ENCODE data around the gene SNTG2.
"Not testable (repeated sequence)": the region's sequence is repeated elsewhere in the genome, so short reads cannot be mapped to it uniquely, and the experiment has no call there.

SNTG2 gene

DNA sequence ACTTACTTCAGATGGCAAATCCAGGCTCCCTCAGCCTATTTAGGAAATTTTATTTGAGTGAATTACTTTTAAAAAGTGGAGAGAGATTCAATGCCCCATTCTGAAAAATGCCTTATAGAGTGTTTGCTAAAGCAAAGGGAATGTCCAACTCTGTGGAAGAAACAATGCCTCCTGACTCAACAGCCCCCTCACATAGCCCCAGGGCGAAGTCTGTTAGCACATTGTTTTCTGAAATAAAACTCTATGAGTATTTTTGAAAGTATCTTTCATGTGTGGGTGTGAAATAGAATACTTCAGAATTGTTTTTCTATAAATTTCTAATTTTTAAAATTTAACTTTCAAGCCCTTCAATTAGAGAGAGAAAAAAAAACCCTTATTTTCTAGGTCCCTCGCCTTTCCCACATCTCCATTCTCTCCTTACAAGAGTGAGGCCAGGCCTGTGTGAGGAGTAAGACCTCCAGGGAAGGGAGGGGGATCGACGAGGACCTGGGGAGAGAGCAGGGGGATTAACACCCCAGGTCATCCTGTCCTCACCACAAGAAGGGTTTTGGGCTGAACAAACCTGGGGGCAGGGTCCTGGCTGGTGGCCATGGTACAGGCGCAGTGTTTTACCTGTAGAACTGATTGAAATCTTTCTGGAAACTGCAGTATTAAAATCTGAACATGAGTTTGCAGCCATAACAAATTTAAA, 141.4 kb downstream of the SNTG2 start:
- DNase-seq (ENCODE audit: low read depth, low spot score) = no peak

DNA sequence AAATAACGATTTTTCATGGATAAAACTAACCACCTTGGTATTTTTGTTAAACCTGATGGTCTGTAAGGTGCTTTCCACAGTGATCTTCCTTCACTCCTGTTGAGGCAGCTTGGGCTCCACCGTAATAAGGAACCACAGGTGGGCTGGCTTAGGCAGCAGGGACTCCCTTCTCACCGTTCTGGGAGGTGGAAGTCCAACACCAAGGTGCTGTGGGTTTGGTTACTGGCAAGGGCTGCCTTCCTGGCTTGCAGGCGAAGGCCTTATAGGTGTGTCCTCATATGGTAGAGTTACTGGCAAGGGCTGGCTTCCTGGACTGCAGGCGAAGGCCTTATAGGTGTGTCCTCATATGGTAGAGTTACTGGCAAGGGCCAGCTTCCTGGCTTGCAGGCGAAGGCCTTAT, 143.0 kb downstream of the SNTG2 start:
- DNase-seq (ENCODE audit: low read depth, low spot score) = not testable (repeated sequence)

DNA sequence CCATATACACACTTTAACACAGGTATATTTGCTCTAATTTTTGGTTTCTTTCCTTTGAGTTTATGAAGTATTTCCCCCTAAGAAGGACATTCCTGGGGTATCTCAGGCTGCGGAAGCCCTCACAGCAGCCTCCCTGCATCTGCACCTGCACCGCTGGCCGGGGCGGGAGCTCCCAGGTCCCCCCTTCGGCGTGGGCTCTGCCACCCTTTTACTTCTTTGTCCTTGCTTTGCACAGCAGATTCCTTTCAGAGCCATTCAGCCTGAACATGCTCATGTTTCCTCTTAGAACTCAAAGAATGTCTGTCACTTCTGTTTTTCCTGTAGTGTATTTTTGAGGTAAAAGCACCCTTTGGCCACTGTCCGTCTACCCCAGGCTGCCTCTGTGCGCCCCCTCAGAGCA, 146.5 kb downstream of the SNTG2 start:
- no peak for DNase-seq (ENCODE audit: low read depth, low spot score)

DNA sequence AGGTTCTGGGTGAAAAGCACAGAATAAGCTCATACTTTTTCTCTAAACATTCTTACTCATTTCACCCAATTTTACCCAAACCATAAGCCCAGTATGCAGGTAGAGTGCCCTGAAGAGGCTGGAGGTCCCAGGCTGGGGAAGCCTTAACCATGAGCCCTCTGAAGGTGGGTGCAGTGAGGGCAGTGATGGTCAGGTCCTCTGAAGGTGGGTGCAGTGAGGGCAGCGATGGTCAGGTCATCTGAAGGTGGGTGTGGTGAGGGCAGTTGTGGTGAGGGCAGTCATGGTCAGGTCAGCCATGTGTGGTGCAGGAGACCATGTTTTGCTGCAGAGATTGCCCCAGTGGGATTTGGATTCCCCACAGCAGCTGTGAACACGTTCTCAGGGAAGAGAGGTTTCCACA, 148.8 kb downstream of the SNTG2 start:
- no peak for DNase-seq (ENCODE audit: low read depth, low spot score)

DNA sequence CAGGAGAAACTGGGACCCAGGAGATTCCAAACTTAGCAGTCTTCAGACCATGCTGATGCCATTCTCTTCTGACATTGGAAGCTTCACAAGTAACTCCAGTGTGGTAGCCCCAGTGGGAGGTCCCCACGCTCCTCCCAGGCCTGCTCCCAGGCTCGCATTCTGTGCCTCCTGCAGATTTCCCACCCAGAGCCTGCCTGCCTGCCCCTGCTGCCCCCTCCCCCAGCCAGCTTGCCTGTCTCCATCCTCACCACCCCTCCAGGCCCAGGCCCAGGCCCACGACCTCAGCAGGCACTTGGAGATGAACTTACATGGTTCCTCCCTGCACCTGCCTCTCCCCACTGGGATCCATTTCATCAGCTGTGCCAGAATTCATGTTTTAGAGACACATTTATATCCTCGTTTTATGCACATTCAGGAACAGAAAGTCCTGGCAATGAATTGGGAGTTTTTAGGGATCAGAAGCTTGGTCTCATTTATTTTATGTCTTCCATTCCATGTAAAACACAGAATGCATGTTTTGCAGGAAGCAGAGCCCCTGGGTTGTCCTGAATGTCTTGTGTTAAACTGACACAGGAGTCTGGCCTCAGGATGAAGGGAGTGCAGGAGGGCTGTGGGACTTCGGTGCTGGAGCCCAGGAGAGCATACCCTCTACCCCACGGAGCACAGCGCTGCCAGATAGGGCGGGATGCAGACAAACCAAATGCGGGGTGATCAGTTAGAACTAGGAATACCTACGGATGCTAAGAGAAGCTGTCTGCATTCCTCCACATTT, 150.5 kb downstream of the SNTG2 start:
- DNase-seq (ENCODE audit: low read depth, low spot score) = no peak

DNA sequence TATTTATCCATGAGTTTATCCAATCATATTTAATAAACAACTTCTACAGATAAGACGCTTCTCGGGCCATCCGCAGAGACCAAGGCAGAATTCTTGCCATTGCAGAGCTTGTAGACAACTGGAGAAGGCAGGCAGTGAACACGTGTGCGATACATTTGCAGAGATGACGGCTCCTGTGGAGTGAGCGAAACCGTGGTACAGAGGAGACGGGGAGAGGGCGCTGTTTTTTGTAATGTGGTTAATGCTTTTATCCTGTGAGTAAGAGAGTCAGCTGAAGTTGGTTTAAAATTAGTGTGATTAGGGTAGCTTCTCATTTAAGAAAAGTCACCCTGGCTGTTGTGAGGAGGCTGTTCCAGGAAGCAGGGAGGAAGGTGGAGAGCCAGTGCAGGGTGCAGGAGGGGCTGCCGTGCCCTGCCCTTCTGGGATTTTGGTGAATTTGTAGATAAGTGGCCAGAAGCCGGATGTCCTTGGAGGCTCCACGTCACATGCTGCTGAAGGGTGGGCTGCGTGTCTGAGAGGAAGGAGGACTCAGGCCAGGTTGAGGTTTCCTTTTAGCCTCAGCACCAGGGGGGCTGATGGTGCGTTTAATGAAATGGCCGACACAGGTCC, 151.4 kb downstream of the SNTG2 start:
- DNase-seq (ENCODE audit: low read depth, low spot score) = no peak

DNA sequence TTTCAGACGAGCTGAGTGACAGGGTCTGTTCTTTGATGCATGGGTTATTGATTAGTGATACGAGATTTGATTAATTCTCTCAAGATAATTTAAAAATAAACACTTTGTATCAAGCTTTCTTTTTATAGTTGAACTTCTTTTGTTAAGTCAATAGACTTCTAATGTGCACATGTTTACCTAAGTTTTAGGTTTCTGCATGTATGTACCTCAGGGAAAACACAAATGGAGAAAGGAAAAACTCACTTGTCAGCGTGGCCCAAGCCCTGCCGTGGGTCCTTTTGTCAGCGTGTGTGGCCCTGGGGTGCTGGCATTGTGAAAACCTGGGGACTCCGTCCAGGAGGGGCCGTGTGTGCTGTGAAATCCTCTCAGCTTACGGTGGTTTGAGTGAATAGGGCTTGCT, 153.7 kb downstream of the SNTG2 start:
- DNase-seq (ENCODE audit: low read depth, low spot score) = no peak

DNA sequence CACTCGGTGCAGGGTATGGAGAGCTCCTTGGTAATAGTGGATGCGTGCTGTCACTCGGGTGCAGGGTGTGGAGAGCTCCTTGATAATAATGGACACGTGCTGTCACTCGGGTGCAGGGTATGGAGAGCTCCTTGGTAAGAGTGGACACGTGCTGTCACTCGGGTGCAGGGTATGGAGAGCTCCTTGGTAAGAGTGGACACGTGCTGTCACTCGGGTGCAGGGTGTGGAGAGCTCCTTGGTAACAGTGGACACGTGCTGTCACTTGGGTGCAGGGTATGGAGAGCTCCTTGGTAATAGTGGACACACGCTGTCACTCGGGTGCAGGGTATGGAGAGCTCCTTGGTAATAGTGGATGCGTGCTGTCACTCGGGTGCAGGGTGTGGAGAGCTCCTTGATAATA, 155.7 kb downstream of the SNTG2 start:
- DNase-seq (ENCODE audit: low read depth, low spot score) = not testable (repeated sequence)

DNA sequence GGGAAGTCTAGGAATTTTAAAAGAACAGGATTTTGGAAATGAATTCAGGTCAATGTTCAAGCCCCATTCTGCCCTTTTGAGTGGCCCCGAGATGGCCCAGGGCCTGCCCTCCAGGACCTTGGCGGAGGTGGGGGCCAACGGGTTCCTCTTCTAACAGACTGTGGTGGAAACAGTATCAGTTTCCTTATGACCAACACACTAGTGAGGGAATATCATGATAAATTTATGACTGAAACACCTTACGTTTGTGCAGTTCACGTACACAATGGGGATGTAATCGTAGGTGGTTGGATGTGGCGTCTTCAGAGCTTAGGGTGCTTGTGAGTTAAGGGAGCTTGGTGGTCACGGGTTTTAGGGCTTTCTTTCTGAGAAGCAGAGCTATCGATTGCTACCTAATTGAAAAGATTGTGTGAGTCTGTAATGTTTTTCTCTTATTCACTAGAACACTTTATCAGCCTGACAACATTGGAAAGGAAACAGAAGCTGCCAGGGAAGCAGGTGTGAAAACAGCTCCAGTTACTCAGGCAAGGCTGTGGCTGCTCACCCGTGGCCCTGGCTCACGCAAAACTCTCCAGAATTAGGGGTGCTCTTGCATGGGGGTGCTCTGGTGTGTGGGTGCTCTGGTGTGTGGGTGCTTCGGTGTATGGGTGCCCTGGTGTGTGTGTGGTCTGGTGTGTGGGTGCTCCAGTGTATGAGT, 165.3 kb downstream of the SNTG2 start:
- no peak for DNase-seq (ENCODE audit: low read depth, low spot score)

DNA sequence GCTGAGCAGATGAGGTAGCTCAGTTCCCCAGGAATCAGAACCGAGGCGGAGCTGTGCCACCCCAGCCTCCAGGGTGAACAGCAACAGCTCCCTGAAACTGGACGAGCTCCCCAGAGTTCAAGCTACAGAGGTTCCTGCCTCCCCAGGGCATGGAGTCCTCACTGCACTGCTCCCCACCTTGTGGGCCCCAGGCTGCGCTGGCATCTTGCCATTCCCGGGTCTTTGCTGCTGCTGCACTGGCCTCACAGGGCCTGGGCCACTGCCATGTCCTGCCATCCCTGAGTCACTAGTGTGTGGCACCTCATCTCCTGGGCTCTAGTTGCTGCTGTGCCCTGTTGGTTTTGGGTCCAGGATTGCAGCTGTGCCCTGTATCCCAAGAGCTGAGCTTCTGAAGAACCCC, 166.9 kb downstream of the SNTG2 start:
- no peak for DNase-seq (ENCODE audit: low read depth, low spot score)

DNA sequence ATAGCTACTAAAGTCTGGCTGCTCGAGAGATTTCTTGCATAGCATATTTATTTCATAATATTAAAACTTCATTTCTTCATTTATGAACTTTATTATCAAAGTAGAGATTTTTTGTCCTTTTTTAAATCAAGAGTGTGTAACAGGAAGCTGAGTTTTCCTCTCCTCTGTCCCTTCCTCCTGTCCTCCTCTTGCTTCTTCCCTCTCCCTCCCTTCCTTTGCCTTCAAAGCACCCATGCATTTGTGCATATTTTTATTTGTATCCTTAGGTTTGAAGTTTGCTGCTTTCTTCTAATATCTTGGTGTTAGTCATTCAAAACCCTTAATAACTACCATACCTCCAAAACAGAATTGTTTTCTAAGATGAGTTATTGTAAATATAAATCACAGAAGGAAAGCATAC, 174.6 kb downstream of the SNTG2 start:
- no peak for DNase-seq (ENCODE audit: low read depth, low spot score)

DNA sequence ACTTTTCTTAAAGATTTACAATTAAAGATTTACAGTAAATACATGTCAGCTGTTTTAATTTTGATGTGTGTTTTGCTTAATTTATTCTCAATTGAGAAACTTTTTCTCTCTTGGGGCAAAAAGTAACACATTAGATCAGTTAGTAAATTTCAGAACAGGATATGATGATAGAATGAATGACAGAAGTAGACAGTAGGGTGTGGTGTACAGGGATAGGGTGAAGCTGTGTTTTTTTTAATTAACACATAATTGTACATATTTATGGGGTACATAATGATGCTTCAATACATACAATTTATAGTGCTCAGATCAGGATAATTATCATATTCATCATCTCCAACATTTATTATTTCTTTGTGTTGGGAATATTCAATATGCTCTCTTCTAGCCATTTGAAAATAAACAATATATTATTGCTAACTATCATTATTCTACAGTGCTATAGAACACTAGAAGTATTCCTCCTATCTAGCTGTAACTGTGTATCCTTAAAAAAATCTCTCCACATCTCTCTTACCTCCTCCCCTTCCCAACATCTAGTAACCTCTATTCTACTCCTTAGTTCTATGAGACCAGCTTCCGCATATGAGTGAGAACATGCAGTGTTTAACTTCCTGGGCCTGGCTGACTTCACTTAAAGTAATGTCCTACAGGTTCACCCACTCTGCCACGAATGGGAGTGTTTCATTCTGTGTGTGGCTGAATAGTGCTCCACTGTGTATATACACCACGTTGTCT, 175.2 kb downstream of the SNTG2 start:
- DNase-seq (ENCODE audit: low read depth, low spot score) = no peak

DNA sequence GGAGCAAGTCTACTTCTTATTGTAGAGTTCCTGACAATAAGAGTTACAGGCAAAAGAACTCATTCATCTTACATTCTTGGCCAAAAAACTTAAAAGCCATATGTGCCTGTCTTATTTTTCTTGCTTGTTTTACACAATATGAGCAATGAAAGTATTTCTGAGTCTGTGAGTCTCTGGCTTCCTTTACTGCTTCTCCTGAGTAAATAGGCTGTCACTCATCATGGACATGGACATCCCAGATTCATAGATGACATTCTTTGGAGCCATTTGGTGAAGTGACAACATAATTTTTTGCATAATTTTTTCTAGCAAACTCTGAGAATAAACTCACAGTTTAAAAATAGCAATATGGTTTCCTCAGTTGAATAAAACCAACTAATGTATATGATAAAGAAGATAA, 179.3 kb downstream of the SNTG2 start:
- DNase-seq (ENCODE audit: low read depth, low spot score) = no peak

DNA sequence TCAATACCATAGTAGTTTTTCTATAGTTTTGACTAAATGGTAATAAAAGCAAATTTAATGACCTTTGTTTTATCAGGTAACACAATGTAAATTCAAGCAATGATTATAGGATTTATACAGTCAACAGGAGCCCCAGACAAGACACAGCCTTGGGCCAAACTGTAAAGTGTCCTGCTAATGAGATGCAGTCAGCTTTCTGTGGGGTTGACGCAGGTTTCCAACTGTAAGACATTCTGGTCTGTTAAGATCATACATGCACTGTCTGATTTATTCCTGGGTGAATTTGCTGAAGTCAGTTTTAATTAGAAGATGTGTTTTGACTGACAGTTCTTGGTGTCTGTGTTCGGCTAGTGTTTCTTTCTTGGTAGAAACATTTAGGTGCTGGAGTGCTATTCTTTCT, 180.3 kb downstream of the SNTG2 start:
- no peak for DNase-seq (ENCODE audit: low read depth, low spot score)

DNA sequence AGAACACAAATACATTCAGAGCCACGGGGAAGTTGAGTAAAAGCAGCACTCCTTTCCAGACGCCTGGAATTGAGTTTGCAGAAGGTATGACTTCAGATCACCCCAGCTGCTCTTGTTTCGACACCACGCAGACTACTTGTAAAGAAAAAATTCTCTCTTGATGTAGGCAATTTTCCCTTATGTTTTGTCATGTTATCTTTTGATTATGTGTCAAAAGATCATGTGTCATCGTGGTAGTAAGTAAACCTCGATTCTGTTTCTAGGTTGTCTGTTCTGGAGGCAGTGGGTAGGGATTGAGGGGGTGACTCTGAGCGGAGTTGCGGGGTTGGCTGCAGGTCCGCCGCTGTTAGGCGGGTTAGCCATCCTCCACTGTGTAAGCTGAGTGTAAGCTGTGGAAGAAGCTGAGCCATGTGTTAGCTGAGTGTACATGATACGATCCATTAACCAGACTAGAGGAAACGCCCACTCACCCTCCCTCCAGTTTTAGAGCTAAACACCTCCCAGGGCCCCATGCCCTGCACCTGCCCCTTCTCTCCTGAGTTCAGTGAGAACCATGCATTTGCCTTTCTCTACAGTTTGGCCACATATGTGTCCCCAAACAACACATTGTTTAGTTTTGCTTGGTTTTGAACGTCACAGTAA, 181.8 kb downstream of the SNTG2 start:
- DNase-seq (ENCODE audit: low read depth, low spot score) = no peak

DNA sequence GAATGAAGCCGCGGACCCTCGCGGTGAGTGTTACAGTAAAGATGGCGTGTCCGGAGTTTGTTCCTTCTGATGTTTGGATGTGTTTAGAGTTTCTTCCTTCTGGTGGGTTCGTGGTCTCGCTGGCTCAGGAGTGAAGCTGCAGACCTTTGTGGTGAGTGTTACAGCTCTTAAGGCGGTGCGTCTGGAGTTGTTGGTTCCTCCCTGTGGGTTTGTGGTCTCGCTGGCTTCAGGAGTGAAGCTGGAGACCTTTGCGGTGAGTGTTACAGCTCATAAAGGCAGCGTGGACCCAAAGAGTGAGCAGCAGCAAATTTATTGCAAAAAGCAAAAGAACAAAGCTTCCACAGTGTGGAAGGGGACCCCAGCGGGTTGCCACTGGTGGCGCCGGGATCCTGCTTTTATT, 183.2 kb downstream of the SNTG2 start:
- not testable (repeated sequence) for DNase-seq (ENCODE audit: low read depth, low spot score)

DNA sequence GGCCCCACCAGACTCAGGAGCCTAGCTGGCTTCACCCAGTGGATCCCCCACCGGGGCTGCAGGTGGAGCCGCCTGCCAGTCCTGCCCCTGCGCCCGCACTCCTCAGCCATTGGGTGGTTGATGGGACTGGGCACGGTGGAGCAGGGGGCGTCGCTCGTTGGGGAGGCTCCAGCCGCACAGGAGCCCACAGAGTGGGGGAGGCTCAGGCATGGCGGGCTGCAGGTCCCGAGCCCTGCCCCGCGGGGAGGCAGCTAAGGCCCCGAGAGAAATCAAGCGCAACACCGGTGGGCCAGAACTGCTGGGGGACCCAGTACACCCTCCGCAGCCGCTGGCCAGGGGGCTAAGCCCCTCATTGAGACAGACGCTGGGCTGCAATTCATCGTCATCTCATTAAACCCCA, 184.0 kb downstream of the SNTG2 start:
- DNase-seq (ENCODE audit: low read depth, low spot score) = no peak

DNA sequence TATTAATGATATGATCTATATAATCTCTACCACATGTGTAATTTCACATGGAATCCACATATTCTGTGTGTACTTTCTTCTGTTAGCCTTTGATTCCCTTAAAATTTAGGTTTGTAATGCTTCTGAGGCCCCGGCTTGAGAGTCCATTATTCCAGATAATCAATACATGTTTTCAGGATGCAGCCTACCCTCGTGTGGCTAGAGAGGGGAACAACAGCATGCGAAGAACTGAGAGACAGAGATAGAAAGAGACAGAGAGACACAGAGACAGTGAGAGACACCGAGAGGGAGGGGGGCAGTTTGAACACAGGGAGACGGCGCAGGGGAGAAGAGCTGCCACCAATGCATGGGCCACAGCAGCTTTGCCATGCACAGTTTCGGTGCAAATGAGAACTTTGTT, 185.4 kb downstream of the SNTG2 start:
- no peak for DNase-seq (ENCODE audit: low read depth, low spot score)

DNA sequence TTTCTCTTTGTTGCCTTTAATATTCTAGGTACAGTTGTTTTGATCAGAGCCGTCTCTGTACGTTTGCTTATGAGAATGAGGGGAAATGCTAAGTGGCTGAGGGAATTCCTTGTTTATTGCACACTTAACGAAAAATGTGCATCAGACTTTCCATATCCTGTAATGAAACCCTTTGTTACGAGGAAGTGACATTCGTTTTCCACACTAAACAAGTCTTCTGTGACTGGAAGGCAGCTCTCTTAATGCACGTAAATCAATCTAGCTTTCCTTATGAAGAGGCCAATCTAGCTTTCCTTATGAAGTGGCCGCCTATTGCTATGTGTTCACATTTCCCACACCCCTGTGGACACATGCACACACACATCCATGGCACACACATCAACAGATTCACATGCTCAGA, 186.2 kb downstream of the SNTG2 start:
- DNase-seq (ENCODE audit: low read depth, low spot score) = no peak

DNA sequence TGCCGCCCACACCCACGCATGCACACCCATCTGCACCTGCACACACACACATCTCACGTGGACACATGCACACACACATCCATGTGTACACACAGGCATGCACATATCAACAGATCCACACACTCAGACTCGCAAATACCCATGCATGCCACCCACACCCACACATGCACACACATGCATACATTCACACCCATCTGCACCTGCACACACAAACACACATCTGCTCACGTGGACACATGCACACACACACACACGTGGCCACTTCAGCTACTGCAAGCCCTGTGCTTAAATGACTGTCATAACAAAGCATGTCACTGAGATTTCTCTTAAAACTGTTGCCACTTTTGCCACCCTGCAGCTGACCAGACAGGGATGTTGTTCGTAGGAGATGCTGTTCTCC, 186.6 kb downstream of the SNTG2 start:
- DNase-seq (ENCODE audit: low read depth, low spot score) = no peak

DNA sequence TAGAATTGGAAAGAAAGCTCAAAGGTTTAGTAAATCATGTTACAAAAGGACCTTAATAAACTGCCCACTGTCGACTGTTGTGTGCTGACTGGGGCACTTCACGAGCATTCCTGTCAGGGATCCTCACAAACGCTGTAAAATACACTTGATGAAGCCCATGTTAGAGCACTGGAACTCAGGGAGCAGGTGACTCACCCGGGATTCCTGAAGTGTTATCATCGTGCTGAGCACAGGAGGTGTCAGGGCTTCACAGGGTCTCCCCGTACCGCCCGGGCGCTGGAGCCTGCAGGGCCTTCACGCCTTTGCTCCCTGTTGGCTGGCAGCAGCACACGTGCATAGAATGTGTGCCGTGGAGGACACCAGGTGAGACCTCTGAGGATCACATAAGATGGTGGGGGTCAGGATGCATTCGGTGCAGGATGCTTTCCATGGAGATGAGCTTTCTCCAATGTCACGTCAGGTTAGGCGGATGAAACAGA, 187.3 kb downstream of the SNTG2 start:
- DNase-seq (ENCODE audit: low read depth, low spot score) = no peak

Data from activated naive CD8-positive, alpha-beta T cell treated with anti-CD3 and anti-CD28 coated beads, Interleukin-2, amount 50 U/mL, for 16 hours (primary cell).